GM18867 (cell line): ENCODE measurements around the gene SETBP1.
"Not testable (repeated sequence)": the region's sequence is repeated elsewhere in the genome, so short reads cannot be mapped to it uniquely, and the experiment has no call there.

Source experiments
- ATAC-seq: cut with Tn5 transposase; IDR thresholded peaks from one replicate; pipeline ENCODE4 v1.9.1; 2021; ENCODE audit warnings: mild to moderate bottlenecking, moderate library complexity; ENCODE audit not compliant: unreplicated experiment

SETBP1 gene

DNA sequence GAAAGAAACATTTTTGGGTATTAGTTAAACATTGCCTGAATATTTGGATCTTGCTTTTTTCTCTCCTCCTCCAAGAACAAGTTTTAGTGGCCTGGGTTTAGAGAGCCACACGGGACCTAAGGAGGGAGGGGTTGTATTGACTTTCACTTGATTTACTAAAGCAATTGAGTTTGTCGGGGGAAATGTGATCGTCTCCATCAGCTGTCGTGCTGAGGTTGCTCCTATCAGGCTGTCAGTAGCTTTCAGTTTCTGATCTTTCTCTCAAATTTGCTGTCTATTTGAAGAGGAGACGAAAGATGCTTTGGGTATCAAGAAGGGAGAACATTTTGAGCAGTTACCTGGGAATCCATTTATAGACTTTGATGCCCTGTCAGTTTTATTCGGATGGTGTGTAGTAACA is 106.0 kb downstream of the SETBP1 start:
- peak; percentile 87 for ATAC-seq

- ATAC-seq, result no peak
Measured at GRCh38 chr18:44788334-44788733, 107.6 kb downstream of the SETBP1 start.

- no peak for ATAC-seq
Measured at GRCh38 chr18:44789710-44790109, 109.0 kb downstream of the SETBP1 start.

DNA sequence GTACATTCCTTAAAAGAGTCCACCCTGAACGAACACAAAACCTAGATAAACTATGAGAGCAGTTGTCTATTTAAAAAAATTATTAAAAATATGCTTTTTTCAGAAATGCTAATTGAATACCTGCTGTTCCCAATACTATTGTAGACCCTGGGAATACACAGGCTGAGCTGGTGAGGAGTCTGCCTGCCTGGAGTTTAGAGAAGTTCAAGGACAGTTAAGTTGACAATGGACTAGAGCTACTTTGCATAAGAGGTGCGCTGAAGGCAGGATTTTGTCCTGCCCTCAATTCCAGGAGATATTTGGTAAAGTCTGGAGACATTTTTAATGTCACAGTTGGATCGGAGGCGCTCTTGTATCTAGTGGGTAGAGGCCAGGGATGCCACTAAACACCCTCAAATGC is 110.2 kb downstream of the SETBP1 start:
- no peak for ATAC-seq

GRCh38 chr18:44791520-44791919 is 110.8 kb downstream of the SETBP1 start:
- no peak for ATAC-seq

- ATAC-seq, result no peak
Measured at GRCh38 chr18:44792456-44793061, 111.9 kb downstream of the SETBP1 start.

GRCh38 chr18:44793194-44793593 is 112.5 kb downstream of the SETBP1 start:
- ATAC-seq, result no peak

- no peak for ATAC-seq
Measured at GRCh38 chr18:44793685-44794084, 113.0 kb downstream of the SETBP1 start.

DNA sequence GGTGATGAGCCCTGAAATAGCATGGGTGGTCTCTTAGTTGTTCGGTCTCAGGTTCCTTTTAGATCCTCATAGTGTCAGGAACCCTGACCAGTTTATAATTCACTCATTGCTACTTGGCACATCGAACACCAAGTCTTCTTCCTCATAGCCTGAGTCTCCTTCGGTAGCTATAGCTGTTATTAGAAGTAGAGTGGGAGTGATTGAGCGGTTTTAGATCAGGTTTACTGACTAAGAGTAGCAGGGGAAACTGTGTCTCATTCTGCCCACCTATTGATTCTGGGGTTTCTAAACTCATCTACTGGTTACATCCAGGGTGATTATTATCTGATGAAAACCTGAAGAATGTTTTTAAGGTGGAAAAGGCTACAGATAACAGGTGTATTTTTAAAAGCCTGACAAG is 114.6 kb downstream of the SETBP1 start:
- ATAC-seq, result no peak

- no peak for ATAC-seq
Measured at GRCh38 chr18:44796429-44797428, 116.0 kb downstream of the SETBP1 start.

DNA sequence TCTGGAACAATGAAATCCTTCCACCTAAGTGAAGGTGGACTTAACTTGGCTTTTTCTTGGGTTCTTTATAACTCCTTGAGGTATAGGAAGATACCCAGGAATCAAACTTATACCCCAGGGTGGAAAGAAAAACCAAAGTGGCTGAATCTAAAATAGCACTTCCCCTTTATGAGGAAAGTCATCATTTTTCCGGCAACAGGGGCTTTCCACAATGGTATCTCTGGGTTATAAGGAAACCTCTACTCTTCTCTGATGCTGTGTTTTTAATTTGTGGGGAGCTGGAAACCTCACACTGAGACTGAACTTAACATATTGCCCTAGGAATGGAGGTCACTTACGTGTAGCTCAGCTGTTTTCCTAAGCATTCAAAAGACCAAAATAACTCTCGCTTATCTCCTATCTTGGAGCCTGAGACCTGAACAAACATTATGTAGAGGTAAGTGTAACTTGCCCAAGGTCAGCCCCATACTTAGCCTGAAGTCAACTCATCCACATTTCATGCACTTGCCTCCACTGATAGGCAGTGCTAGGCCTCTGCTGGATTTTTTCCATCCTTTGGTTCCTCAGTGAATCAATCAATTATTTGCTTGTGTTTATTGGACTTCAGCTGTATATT is 117.9 kb downstream of the SETBP1 start:
- no peak for ATAC-seq

GRCh38 chr18:44799382-44799906 is 118.8 kb downstream of the SETBP1 start:
- ATAC-seq, result peak; percentile 45

GRCh38 chr18:44799907-44800421 is 119.3 kb downstream of the SETBP1 start:
- ATAC-seq, result peak; percentile 50

DNA sequence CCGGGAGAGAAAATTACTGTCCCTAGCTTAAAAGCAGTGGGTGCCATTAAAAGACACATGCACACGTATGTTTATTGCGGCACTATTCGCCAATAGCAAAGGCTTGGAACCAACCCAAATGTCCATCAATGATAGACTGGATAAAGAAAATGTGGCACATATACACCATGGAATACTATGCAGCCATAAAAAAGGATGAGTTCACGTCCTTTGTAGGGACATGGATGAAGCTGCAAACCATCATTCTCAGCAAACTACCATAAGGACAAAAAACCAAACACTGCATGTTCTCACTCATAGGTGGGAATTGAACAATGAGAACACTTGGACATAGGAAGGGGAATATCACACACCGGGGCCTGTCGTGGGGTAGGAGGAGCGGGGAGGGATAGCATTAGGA is 120.1 kb downstream of the SETBP1 start:
- not testable (repeated sequence) for ATAC-seq

DNA sequence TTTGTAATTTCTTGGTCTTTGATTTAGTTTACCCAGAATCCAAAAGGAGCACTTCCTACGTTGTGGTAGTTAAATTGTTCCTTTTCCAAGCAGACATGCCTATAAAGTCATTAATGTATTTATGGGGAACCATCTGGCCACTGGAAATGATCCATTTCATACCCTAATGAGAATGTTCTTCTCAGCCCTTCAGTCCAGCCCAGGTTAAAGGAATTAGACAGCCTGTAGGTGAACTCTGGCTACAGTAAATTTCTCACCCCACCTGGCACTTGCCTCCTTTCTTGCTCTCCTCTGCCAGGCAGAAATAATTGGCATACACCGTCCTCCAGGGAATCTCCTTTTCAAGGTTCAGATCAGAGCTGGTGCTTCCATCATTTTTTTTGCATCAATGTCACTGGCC is 121.1 kb downstream of the SETBP1 start:
- no peak for ATAC-seq

DNA sequence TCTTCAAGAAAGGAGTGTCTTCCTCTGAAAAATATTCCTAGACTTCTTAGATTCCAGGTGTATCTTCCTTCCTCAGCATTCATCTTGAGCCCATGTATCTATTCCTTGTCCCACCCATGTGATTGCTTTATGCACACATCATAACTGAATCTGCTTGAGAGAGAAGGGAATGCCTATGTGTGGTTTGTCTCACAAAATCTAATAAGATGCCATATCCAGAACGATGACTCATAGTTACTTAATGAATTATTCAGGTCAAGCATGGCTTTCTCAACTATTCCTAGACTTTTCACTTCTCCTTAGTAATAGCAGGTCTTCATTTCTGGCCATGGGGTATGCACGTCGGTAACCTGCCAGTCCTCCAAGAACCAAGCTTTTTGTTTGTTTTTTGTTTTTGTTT is 121.8 kb downstream of the SETBP1 start:
- ATAC-seq, result no peak

- no peak for ATAC-seq
Measured at GRCh38 chr18:44803019-44803650, 122.4 kb downstream of the SETBP1 start.

- no peak for ATAC-seq
Measured at GRCh38 chr18:44804033-44804432, 123.3 kb downstream of the SETBP1 start.

GRCh38 chr18:44805176-44805575 is 124.5 kb downstream of the SETBP1 start:
- no peak for ATAC-seq

- no peak for ATAC-seq
Measured at GRCh38 chr18:44805643-44806042, 125.0 kb downstream of the SETBP1 start.

DNA sequence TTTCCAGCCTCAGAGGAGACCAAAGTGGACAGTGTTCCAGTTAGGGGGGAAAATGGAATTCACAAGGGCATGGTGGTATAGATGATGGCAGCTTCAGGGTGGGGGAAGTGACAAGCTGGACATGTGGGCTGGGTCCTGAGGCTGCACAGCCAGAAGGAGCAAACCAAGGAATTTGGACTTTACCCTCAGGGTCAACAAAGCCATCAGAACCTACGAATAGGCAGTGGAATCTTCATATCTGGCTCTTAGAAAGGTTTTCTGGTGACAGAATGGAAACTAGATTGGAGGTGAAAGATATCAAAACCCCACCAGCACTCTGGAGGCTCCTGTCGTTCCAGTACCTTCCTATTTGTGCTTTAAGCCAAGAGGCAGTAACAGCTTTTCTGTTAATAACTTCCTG is 127.1 kb downstream of the SETBP1 start:
- ATAC-seq, result no peak
